ENCODE data around the gene GJB2. TPM values are rescaled to one million over a fixed set of nuclear protein-coding genes. Genes with fewer than 3 reads are reported as not detected.

GJB2 gene
- total and polyA plus RNA-seq, 2 experiments from 2014 or later, result not detected

DNA sequence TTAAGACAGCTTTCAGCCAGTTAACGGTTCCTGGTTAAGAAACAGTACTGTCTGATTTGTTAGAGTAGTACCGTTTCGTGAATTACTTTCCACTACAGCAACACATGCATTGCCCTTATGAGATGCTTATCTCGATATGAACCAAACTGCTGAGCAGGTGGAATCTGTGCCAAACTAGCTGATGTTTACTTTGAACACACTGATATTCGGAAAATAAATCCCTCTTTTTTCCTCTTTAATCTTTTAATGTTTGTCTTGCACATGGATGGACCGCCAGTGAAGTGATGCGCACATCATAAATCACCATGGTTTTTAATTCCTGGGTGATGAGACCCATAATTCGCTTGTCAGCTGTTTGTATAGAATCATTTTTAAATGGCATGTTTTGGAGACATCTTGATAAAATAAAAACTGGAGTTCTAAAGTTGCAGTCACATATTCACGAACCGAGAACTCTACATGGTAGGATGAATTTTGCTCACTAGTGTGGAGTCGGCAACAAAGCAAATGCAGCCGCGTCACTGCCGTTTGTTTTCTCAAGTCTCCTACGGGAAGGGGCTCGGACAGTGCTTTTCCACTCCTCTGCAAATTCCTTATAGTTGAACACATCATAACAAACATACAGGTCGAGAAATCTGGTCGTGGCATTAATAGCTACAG, 33.0 kb downstream of the GJB2 start:
- Histone ChIP-seq H3K36me3 (ENCODE audit: insufficient read depth) (no peaks in the 10 kb centered on the region), H3K27me3 (ENCODE audit: insufficient read depth) (peaks cover 63% of the 10 kb centered on the region), H3K79me2 (replicated peaks; ENCODE audit: insufficient read depth) (no peaks in the 10 kb centered on the region), H2AFZ (peak overlapping the region; percentile 98), H3K27ac (ENCODE audit: low read depth) (no peak overlapping the region), H3K9me2 (ENCODE audit: insufficient read depth) (no peaks in the 10 kb centered on the region), H3F3A (replicated peaks; ENCODE audit: low read depth) (0 out of 2 replicates have a peak, but pooled peaks cover 3% of the 10 kb centered on the region), H3K4me1 (ENCODE audit: insufficient read depth) (peaks cover 12% of the 10 kb centered on the region), H3K4me3 (peak overlapping the region; percentile 64), H4K20me1 (replicated peaks; ENCODE audit: insufficient read depth) (0 out of 2 replicates have a peak, but pooled peaks cover 4% of the 10 kb centered on the region), H3K4me2 (peak overlapping the region; percentile 84)
- ATAC-seq (no peak), DNase-seq (ENCODE audit: low spot score) (no peak)
- Mint-ChIP-seq H3K36me3 (ENCODE audit: low read depth) (no peaks in the 10 kb centered on the region; the same call in 2 of the 3 replicates), H3K27ac (no peak overlapping the region), H3K4me3 (peak overlapping the region; percentile 84), H3K4me1 (peaks cover 4% of the 10 kb centered on the region), H3K27me3 (ENCODE audit: insufficient read depth, low read depth, poor library complexity) (peaks cover 43% of the 10 kb centered on the region), H3K9me3 (no peaks in the 10 kb centered on the region; the same call in 2 of the 3 replicates)
- TF ChIP-seq CREB1 (CRISPR knock-in tag; IDR thresholded peaks at IDR 0.05; ENCODE audit: low read depth), result no peak
- no peak for TF ChIP-seq POLR2AphosphoS5 (IDR thresholded peaks at IDR 0.05; ENCODE audit: low read depth)
- TF ChIP-seq JUNB (IDR thresholded peaks at IDR 0.05; ENCODE audit: unreplicated experiment), result no peak
- TF ChIP-seq, protein P1, sequence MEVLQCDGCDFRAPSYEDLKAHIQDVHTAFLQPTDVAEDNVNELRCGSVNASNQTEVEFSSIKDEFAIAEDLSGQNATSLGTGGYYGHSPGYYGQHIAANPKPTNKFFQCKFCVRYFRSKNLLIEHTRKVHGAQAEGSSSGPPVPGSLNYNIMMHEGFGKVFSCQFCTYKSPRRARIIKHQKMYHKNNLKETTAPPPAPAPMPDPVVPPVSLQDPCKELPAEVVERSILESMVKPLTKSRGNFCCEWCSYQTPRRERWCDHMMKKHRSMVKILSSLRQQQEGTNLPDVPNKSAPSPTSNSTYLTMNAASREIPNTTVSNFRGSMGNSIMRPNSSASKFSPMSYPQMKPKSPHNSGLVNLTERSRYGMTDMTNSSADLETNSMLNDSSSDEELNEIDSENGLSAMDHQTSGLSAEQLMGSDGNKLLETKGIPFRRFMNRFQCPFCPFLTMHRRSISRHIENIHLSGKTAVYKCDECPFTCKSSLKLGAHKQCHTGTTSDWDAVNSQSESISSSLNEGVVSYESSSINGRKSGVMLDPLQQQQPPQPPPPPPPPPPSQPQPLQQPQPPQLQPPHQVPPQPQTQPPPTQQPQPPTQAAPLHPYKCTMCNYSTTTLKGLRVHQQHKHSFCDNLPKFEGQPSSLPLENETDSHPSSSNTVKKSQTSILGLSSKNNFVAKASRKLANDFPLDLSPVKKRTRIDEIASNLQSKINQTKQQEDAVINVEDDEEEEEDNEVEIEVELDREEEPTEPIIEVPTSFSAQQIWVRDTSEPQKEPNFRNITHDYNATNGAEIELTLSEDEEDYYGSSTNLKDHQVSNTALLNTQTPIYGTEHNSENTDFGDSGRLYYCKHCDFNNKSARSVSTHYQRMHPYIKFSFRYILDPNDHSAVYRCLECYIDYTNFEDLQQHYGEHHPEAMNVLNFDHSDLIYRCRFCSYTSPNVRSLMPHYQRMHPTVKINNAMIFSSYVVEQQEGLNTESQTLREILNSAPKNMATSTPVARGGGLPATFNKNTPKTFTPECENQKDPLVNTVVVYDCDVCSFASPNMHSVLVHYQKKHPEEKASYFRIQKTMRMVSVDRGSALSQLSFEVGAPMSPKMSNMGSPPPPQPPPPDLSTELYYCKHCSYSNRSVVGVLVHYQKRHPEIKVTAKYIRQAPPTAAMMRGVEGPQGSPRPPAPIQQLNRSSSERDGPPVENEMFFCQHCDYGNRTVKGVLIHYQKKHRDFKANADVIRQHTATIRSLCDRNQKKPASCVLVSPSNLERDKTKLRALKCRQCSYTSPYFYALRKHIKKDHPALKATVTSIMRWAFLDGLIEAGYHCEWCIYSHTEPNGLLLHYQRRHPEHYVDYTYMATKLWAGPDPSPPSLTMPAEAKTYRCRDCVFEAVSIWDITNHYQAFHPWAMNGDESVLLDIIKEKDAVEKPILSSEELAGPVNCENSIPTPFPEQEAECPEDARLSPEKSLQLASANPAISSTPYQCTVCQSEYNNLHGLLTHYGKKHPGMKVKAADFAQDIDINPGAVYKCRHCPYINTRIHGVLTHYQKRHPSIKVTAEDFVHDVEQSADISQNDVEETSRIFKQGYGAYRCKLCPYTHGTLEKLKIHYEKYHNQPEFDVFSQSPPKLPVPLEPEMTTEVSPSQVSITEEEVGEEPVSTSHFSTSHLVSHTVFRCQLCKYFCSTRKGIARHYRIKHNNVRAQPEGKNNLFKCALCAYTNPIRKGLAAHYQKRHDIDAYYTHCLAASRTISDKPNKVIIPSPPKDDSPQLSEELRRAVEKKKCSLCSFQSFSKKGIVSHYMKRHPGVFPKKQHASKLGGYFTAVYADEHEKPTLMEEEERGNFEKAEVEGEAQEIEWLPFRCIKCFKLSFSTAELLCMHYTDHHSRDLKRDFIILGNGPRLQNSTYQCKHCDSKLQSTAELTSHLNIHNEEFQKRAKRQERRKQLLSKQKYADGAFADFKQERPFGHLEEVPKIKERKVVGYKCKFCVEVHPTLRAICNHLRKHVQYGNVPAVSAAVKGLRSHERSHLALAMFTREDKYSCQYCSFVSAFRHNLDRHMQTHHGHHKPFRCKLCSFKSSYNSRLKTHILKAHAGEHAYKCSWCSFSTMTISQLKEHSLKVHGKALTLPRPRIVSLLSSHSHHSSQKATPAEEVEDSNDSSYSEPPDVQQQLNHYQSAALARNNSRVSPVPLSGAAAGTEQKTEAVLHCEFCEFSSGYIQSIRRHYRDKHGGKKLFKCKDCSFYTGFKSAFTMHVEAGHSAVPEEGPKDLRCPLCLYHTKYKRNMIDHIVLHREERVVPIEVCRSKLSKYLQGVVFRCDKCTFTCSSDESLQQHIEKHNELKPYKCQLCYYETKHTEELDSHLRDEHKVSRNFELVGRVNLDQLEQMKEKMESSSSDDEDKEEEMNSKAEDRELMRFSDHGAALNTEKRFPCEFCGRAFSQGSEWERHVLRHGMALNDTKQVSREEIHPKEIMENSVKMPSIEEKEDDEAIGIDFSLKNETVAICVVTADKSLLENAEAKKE (CRISPR knock-in tag; IDR thresholded peaks at IDR 0.05), result no peak
- TF ChIP-seq, protein P2, sequence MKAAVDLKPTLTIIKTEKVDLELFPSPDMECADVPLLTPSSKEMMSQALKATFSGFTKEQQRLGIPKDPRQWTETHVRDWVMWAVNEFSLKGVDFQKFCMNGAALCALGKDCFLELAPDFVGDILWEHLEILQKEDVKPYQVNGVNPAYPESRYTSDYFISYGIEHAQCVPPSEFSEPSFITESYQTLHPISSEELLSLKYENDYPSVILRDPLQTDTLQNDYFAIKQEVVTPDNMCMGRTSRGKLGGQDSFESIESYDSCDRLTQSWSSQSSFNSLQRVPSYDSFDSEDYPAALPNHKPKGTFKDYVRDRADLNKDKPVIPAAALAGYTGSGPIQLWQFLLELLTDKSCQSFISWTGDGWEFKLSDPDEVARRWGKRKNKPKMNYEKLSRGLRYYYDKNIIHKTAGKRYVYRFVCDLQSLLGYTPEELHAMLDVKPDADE (IDR thresholded peaks at IDR 0.05), result no peak
- TF ChIP-seq EZH2 (IDR thresholded peaks at IDR 0.05; ENCODE audit: low read depth, unreplicated experiment), result no peak
- TF ChIP-seq, protein P3, sequence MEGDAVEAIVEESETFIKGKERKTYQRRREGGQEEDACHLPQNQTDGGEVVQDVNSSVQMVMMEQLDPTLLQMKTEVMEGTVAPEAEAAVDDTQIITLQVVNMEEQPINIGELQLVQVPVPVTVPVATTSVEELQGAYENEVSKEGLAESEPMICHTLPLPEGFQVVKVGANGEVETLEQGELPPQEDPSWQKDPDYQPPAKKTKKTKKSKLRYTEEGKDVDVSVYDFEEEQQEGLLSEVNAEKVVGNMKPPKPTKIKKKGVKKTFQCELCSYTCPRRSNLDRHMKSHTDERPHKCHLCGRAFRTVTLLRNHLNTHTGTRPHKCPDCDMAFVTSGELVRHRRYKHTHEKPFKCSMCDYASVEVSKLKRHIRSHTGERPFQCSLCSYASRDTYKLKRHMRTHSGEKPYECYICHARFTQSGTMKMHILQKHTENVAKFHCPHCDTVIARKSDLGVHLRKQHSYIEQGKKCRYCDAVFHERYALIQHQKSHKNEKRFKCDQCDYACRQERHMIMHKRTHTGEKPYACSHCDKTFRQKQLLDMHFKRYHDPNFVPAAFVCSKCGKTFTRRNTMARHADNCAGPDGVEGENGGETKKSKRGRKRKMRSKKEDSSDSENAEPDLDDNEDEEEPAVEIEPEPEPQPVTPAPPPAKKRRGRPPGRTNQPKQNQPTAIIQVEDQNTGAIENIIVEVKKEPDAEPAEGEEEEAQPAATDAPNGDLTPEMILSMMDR (conservative IDR thresholded peaks at IDR 0.05; ENCODE audit: low read depth in 2 of 2), result no peak
- TF ChIP-seq NANOG (IDR thresholded peaks at IDR 0.05; ENCODE audit: borderline replicate concordance), result no peak
